Left lung (tissue), 10 donors: ENCODE results near the gene ERBIN. TPM values are rescaled to one million over a fixed set of nuclear protein-coding genes. Genes with fewer than 3 reads are reported as not detected.

Experiments used
- ATAC-seq: fragments of 200-7000 bp; cut with Tn5 transposase; one replicate; pipeline ENCODE4 v1.9.1; 2020; ENCODE audit warnings: moderate library complexity
- DNase-seq, 4 donors: peaks; one replicate each; pipeline ENCODE4 v3.0.0-alpha.2; 2013 to 2020
- H3K27ac ChIP-seq, 2 donors: fragments of 200-600 bp; sonication (generic) in 1 of 2; one replicate each; pipeline versions ENCODE4 v1.5.0 to v1.8.0; 2020 to 2021
- H3K27me3 ChIP-seq, 2 donors: fragments of 200-600 bp; sonication (generic) in 1 of 2; one replicate each; pipeline versions ENCODE4 v1.5.0 to v1.8.0; 2020 to 2021
- H3K36me3 ChIP-seq, 2 donors: fragments of 200-600 bp; sonication (generic) in 1 of 2; one replicate each; pipeline versions ENCODE4 v1.5.0 to v1.8.0; 2020 to 2021
- H3K4me1 ChIP-seq, 2 donors: fragments of 200-600 bp; one replicate each; pipeline ENCODE4 v1.8.0; 2021
- H3K4me3 ChIP-seq, 2 donors: fragments of 200-600 bp; sonication (generic) in 1 of 2; one replicate each; pipeline versions ENCODE4 v1.5.0 to v1.8.0; 2020 to 2021; ENCODE audit warnings: mild to moderate bottlenecking in 1 of 2
- H3K9me3 ChIP-seq, 2 donors: fragments of 200-600 bp; sonication (generic) in 1 of 2; one replicate each; pipeline versions ENCODE4 v1.5.0 to v1.8.0; 2020 to 2021
- intact Hi-C, 2 donors: fragments of 100-400 bp; cut with DNase I; formaldehyde crosslinking; loops; one replicate each; pipeline versions ENCODE4 v1.11.2 to v1.14.2; 2022
- polyA plus RNA-seq, 6 donors: library from polyadenylated mRNA; unstranded; fragments of 120-200 nt; gene quantifications; one replicate each; pipeline ENCODE4 v1.2.1, GENCODE V29; 2013; ENCODE audit not compliant: insufficient read length in 6 of 6
- total RNA-seq, 2 donors: library from RNA; stranded (reverse); fragmentation: NEBNext Ultra II Directional; extraction: Animal tissue kit (Norgen Biotek cat#: 25700); gene quantifications; one replicate each; pipeline ENCODE4 v1.2.1, GENCODE V29; 2021
- TF ChIP-seq, protein P1 (sequence below), 2 donors: fragments of 200-600 bp; sonication (generic) in 1 of 2; IDR thresholded peaks; one replicate each; pipeline versions ENCODE4 v1.5.0 to v1.8.0; 2021; ENCODE audit warnings: antibody characterized with exemption in 2 of 2
- donor health status: DM: no; HTN: yes; CAD: no.
- donor health status: DM: no; HTN: no; CAD: no.

The ERBIN gene
- total and polyA plus RNA-seq, 8 donors = 72.8 to 87.2 (median 79.3) TPM

DNA sequence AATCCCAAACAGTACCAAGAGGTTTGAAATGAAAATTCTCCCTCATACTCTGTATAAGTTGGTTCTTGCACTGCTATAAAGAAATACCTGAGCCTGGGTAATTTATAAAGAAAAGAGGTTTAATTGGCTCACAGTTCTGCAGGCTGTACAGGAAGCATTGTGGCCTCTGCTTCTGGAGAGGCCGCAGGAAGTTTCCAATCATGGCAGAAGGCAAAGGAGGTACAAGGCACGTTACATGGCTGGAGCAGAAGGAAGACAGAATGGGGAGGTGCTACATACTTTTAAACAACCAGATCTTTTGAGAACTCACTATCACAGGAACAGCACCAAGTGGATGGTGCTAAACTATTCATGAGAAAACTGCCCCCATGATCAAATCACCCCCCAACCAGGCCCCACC lies 25.6 kb upstream of the ERBIN start:
- H3K9me3 ChIP-seq = no peaks in the 10 kb centered on the region
- intact Hi-C loops = no loop called here
- no peaks in the 10 kb centered on the region for H3K36me3 ChIP-seq
- H3K27me3 ChIP-seq = no peaks in the 10 kb centered on the region
- H3K4me1 ChIP-seq = no peaks in the 10 kb centered on the region
- H3K4me3 ChIP-seq = no peak overlapping the region
- H3K27ac ChIP-seq = no peak overlapping the region
- ATAC-seq (no peak), DNase-seq (no peak)
- TF ChIP-seq, protein P1, sequence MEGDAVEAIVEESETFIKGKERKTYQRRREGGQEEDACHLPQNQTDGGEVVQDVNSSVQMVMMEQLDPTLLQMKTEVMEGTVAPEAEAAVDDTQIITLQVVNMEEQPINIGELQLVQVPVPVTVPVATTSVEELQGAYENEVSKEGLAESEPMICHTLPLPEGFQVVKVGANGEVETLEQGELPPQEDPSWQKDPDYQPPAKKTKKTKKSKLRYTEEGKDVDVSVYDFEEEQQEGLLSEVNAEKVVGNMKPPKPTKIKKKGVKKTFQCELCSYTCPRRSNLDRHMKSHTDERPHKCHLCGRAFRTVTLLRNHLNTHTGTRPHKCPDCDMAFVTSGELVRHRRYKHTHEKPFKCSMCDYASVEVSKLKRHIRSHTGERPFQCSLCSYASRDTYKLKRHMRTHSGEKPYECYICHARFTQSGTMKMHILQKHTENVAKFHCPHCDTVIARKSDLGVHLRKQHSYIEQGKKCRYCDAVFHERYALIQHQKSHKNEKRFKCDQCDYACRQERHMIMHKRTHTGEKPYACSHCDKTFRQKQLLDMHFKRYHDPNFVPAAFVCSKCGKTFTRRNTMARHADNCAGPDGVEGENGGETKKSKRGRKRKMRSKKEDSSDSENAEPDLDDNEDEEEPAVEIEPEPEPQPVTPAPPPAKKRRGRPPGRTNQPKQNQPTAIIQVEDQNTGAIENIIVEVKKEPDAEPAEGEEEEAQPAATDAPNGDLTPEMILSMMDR (IDR thresholded peaks at IDR 0.05) = no peak

DNA sequence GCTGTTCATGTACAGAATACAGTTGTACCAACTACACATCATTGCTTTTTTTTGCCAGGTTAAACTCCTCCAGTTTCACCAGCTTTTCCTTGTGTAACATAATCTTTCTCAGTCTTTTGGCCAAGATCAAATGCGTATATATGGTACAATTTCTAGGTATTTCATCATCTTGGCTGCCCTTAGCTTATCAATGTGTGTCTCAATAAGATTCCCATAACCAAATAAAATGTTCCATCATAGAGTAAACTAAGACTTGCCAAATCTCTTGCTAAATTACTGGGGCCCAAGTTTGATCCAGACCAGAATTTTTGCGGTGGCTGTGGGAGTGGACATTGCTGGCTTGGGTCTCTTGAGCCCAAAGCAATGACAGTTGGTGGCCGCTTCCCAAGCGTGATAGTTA lies 24.3 kb upstream of the ERBIN start:
- TF ChIP-seq, protein P1 (IDR thresholded peaks at IDR 0.05) = no peak
- no peaks in the 10 kb centered on the region for H3K27me3 ChIP-seq
- DNase-seq = no peak
- no peaks in the 10 kb centered on the region for H3K36me3 ChIP-seq
- no peaks in the 10 kb centered on the region for H3K4me1 ChIP-seq
- no peaks in the 10 kb centered on the region for H3K9me3 ChIP-seq
- ATAC-seq = no peak
- no peak overlapping the region for H3K27ac ChIP-seq
- intact Hi-C loops = no loop called here
- H3K4me3 ChIP-seq = no peak overlapping the region

DNA sequence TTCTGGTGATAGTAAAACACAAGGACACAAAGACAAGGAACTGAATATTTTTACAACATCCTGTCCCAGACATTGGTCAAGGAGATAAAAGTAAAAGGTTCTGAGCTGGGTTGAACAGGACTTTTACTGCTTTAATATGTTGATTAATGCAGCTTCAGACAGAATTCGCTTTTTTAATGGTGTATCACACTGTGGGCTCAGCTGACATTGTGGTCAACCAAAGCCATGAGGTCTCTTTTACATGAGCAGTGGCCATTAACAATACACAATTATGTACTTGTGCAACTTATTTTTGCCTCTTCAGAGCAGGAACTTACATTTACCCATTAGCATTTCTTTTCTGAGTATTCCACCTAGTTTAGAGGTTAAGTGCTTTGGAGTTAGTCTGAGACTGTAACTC lies 22.8 kb upstream of the ERBIN start:
- H3K36me3 ChIP-seq = no peaks in the 10 kb centered on the region
- no peak overlapping the region for H3K27ac ChIP-seq
- no peak for ATAC-seq
- H3K27me3 ChIP-seq = no peaks in the 10 kb centered on the region
- TF ChIP-seq, protein P1 (IDR thresholded peaks at IDR 0.05) = no peak
- no peaks in the 10 kb centered on the region for H3K4me1 ChIP-seq
- intact Hi-C loops = no loop called here
- DNase-seq = no peak
- no peaks in the 10 kb centered on the region for H3K9me3 ChIP-seq
- no peak overlapping the region for H3K4me3 ChIP-seq

DNA sequence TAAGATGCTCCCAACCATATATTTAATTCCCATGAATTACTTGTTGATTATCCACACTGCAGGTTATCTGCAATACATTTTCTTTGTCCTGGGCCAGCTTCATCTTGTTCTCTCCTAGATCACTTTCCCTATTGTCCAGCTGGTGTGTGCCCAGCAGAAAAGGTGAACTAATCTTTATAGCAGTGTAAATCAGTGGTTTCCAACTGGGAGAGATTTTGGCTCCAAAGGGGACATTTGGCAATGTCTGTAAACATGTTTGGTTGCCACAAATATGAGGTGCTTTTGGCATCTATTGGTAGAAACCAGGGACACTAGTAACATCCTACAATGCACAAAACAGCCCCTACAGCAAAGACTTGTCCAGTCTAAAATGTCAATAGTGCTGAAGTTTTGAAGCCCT lies 20.1 kb upstream of the ERBIN start:
- Histone ChIP-seq H3K27ac (no peak overlapping the region), H3K9me3 (no peaks in the 10 kb centered on the region), H3K27me3 (no peaks in the 10 kb centered on the region), H3K36me3 (no peaks in the 10 kb centered on the region), H3K4me3 (no peak overlapping the region), H3K4me1 (no peaks in the 10 kb centered on the region)
- TF ChIP-seq, protein P1 (IDR thresholded peaks at IDR 0.05) = no peak
- intact Hi-C loops = no loop called here
- DNase-seq (no peak), ATAC-seq (no peak)

DNA sequence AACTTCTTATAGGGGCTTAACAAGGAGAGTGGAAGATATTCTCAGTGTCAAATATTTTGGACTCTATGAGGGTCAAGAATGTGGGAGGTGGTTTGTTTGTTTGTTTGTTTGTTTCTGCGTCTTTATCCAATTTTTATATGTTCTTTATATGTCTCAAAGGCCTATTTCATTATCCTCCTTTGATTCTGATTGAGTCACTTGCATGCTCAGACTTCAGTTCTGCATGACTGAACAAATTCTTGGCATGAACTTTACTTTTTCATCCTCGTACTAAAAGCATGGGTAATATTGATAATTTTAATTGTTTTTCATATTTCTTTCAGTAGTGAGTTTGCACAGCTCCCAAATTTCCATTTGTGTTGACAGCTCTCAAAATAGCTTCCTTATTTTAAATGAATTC lies 19.2 kb upstream of the ERBIN start:
- Histone ChIP-seq H3K4me1 (no peaks in the 10 kb centered on the region), H3K36me3 (no peaks in the 10 kb centered on the region), H3K27ac (no peak overlapping the region), H3K4me3 (no peak overlapping the region), H3K9me3 (no peaks in the 10 kb centered on the region), H3K27me3 (no peaks in the 10 kb centered on the region)
- DNase-seq (no peak), ATAC-seq (no peak)
- intact Hi-C loops = no loop called here
- TF ChIP-seq, protein P1 (IDR thresholded peaks at IDR 0.05) = no peak
